HG03045 (cell line): ENCODE data around the gene CAB39L.
"Not testable (repeated sequence)": the region's sequence is repeated elsewhere in the genome, so short reads cannot be mapped to it uniquely, and the experiment has no call there.

ENCODE experiments used
- ATAC-seq: cut with Tn5 transposase; IDR thresholded peaks from one replicate; pipeline ENCODE4 v1.9.1; 2021; ENCODE audit warnings: mild to moderate bottlenecking, moderate library complexity; ENCODE audit not compliant: unreplicated experiment

Gene CAB39L

GRCh38 chr13:49348751-49349150 lies 95.1 kb downstream of the CAB39L start:
- ATAC-seq: no peak

GRCh38 chr13:49347650-49348385 lies 96.0 kb downstream of the CAB39L start:
- no peak for ATAC-seq

DNA sequence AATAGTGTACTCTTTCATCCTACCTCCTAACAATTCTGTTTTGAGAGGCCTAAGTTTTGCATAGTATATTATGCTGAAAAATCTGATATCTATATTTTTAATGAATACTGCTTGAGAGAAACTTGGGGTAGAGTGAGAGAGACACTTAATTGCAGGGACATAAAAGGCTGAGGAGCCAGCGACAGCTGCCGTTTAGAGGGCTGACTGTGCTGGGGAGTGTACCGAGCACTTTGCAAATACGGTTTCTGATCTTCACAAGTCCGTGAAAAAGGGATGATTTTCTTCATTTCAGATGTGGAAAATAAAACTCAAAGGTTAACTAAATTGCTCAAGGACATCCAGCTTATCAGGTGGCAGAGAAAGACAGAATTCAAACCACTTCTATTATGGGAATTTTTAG lies 97.4 kb downstream of the CAB39L start:
- ATAC-seq: no peak

GRCh38 chr13:49343731-49344130 lies 100.1 kb downstream of the CAB39L start:
- no peak for ATAC-seq

DNA sequence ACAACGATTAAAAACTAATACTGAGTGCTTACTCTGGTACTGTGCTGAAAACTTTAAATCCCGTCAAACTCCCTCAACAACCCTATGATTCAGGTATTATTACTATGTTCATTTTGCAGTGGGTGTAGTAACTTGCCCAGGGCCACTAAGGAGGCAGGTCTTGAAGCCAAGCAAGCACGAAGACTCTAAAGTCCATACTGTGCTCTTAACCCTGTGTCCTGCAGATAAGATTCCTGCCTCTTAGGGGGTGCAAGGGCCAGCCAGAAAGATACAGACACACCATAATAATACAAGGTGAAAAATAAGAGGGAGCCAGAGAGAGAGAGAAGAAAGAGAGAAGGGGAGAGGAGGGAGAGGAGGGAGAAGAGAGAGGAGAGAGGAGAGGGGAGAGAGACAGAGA lies 100.6 kb downstream of the CAB39L start:
- no peak for ATAC-seq

GRCh38 chr13:49342454-49342853 lies 101.4 kb downstream of the CAB39L start:
- ATAC-seq: no peak

- ATAC-seq: no peak
Measured at GRCh38 chr13:49341941-49342340, 101.9 kb downstream of the CAB39L start.

GRCh38 chr13:49341517-49341916 lies 102.3 kb downstream of the CAB39L start:
- ATAC-seq: no peak

- no peak for ATAC-seq
Measured at GRCh38 chr13:49340161-49340560, 103.7 kb downstream of the CAB39L start.

DNA sequence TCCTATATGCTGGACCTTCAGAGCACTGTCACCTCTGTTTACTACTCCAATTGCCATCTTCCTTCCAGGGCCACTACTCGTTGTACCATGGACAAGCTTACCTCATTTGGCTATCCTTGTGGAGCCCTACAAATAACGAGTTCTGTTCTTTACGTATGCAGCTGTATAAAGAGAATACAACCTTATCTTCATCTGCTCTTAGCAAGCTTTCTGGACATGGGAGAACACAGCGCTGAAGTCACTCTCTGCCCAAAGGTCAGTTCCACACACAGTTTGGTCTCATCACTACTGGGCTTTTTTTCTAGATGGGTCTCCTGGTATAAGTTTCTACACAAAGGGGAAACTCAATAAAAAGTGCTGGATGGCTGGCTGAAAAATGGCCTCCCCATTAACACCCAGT lies 107.2 kb downstream of the CAB39L start:
- ATAC-seq: no peak

GRCh38 chr13:49330546-49330864 lies 113.4 kb downstream of the CAB39L start:
- no peak for ATAC-seq

DNA sequence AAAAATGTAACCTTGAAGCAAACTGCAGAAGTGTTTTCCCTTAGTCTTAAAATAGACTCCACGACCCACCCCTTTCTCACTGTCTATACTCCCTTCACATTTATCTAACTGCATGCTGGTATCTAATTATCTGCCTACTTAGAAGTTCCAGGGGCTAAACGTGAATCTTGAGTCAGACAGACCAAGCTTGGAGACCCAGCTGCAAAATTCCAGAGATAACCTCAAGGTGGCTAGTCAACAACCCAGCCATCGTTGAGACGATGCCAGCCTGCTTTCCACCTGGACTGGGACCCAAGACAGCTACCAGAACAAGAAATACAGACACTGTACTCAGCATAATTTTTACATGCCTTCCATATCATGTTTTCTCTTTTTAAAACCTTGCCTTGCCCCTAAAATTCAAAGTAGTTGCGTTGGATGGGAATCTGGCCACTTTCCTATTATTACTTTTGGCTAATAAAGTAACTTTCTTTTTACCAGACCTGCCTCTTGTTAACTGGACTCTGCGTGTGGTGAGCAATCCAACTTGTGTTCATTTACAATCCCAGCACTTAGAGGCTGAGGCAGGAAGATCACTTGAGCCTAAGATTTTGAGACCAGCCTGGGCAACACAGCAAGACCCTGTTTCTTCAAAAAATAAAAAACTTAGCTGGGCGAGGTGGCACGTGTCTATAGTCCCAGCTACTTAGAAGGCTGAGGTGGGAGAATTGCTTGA lies 113.9 kb downstream of the CAB39L start:
- ATAC-seq: no peak

DNA sequence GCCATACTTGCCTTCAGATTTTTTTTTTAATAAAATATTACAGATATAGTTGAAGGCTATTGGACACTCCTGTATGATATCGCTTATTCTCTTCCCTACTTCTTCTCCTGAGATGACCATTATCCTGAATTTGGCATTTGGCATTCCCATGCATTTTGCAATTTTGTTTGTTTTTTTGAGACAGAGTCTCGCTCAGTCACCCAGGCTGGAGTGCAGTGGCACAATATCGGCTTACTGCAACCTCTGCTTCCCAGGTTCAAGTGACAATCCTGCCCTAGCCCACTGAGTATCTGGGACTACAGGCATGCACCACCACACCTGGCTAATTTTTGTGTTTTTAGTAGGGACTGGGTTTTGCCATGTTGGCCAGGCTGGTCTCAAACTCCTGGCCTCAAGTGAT lies 116.7 kb downstream of the CAB39L start:
- not testable (repeated sequence) for ATAC-seq

DNA sequence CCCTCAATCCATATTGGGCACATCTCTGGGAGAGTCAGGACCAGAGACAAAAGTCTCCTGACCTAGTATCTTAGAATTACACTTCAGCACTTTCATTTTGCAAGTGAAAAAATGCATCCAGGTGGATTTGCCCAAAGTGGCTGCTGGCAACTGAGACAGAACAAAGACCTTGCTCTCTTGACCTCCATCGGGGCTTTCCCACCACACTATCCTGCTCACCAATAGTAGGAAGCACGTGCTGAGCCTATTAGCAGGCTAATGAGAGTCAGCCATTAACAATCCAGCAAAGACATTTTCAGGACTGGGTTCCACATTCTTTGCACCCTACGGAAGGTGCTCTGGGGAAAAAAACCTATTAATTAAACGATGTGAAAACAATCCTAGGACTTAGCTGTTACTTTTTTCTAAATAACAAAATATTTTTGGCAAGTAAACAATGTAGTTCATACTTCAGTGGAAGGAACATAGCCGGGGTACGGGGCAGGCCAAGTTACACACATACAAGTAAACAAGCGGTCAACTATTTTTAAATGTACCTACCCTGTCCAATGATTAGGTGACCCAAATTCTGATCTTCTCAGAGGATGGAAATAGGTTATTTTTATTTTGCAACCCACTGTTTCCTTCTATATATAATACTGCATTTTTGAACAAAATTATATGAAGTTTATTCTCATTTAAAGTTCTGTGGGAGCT lies 117.5 kb downstream of the CAB39L start:
- no peak for ATAC-seq

DNA sequence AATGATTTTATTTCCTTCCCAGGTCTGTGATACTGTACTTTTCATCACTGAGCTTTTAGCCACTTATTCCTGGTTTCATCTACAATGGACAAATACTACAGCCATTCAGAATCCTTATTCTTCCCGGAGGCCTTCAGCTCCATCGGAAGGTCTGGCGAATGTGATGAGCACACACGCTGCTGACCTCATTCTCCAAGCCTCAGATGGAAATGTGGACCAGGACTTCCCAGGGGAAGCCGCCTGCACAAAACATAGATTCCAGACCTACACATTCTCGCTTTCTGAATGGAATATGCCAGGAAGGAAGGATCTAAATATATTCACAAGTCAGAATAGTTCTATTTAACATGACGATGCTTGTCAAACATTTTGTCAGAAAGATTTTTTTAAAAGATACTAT lies 120.5 kb downstream of the CAB39L start:
- ATAC-seq: no peak

DNA sequence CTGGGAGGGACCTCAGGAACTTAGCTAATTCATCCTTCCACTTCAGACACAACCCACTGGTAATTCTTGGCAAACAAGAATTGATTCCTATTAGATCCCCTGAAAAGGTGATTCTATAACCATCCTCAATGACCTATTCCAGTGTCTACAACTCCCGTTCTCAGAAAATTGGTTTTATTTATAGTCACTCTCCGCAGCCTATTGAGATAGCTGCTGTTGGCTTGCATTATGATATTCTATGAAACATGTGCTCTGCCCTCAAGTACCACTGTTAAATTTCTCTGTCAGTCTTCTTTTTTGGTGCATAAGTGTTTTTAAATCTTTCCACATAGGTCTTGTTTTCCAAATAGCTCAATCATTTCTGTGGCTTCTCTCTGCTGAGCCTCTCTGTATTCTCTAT lies 121.2 kb downstream of the CAB39L start:
- ATAC-seq: no peak

GRCh38 chr13:49320975-49321374 lies 122.9 kb downstream of the CAB39L start:
- ATAC-seq: no peak

DNA sequence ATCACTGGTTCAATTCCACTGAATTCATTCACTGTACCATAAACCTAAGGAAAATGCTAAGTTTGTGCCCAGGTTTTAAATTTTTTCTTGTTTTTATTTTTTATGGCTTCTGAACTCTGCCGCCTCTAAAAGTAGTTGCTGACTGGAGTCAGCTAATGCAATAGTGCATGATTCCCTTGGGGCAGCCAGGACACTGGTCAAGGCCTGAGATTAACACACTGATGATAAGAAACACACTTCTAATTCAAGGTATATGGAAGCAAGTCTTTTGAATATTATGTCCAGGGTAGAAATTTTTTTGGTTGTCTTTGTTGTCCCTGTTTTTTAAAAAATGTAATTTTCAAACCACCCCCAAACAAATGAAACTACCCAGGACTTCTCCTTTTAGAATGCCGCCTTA lies 123.9 kb downstream of the CAB39L start:
- ATAC-seq: no peak

GRCh38 chr13:49319551-49319950 lies 124.3 kb downstream of the CAB39L start:
- no peak for ATAC-seq

- no peak for ATAC-seq
Measured at GRCh38 chr13:49315756-49316482, 127.9 kb downstream of the CAB39L start.

- no peak for ATAC-seq
Measured at GRCh38 chr13:49315036-49315565, 128.8 kb downstream of the CAB39L start.
